ENCODE results near the gene CCDC182.

- no peak for TF ChIP-seq POLR2AphosphoS5 (IDR thresholded peaks at IDR 0.05; ENCODE audit: low read depth, low read length)
- TF ChIP-seq SIN3A (IDR thresholded peaks at IDR 0.05; ENCODE audit: borderline replicate concordance, insufficient read depth, low read length) = no peak
- no peak for TF ChIP-seq TAF1 (IDR thresholded peaks at IDR 0.05; ENCODE audit: borderline replicate concordance, insufficient read depth, low read length)
- no peak for TF ChIP-seq REST (IDR thresholded peaks at IDR 0.05; ENCODE audit: insufficient read depth in 1 of 2, low read depth in 2 of 2, low read length in 2 of 2)
- no peak for TF ChIP-seq FOXP2 (optimal IDR thresholded peaks at IDR 0.05; ENCODE audit: borderline replicate concordance, extremely low read depth, extremely low read length, insufficient read depth)
Observed at GRCh38 chr17:57785022-57785421, 39.9 kb upstream of the CCDC182 start.

All from PFSK-1 (cell line).